GM19351 (cell line): ENCODE results near the gene LRRC4C.

Experiments used
- ATAC-seq: cut with Tn5 transposase; IDR thresholded peaks from one replicate; pipeline ENCODE4 v1.9.1; 2021; ENCODE audit warnings: mild to moderate bottlenecking, moderate library complexity; ENCODE audit not compliant: unreplicated experiment

Gene LRRC4C

DNA sequence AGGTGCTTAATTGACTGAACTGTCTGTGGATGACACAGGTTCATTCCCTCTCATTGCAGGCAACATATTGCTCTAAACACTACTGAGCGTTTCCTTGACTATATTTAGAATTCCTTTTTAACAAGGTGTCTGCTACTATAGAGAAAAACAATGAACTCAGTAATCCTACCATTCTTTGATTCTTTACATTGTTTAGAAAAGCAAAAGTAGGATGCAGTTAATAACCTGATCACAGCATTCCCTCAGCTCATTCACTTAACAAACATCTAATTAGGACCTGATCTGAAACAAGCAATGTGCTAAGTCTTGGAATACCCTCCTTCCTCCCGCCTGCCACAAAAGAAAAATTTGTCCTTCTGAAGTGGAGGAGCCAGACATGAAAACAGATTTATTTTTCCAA is 313.1 kb downstream of the LRRC4C start:
- no peak for ATAC-seq

DNA sequence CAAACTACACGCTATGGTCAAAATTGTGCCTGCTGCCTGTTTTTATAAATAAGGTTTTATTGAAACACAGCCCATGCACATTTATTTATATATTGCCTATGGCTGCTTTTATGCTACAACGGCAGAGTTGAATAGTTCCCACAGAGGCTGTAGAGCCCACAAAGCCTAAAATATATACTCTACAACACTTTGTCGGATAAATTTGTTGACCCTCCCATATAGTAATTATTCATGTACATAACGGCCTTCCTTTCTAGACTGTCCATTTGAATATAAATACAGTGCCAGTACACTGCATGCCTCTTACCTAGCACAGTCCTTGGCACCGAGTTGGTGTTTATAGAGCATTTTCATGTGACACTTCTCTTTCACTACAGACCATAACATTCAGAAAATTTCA is 314.0 kb downstream of the LRRC4C start:
- no peak for ATAC-seq

DNA sequence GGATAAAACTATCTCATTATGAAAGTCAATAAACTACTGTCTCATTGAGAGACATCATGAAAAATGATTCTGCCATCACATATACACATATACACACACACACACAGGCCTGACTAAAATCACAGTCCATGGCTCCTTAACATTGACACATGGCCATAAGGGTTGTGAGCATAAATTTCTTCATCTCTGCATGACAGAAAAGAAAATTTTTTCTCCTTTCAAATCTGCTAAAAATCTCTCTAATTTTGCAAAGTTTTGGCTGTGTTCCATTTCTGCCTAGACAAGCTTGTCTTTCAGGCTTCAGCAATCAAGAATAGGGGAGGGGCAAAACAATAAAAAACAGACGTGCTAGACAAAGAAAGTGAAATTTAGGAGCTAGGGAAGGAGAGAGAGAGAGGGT is 324.5 kb downstream of the LRRC4C start:
- ATAC-seq = no peak

DNA sequence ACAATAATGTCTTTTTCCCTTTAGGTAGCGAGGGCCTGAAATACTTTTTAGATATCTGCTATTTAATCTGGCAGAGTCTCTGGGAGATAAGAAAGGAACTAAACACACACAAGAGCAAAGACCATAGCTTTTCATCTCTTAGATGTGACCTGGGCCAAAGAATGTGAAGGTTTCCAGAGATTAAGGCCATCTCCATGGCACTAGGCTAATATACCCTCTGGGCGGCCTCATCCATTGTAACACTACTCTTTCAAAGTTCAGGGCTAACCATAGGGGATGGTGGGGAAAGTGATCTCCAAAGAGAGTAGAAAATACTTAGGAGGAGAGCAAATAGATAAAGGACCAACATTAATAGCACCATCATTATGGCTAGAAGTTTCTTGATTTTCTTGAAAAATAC is 326.4 kb downstream of the LRRC4C start:
- no peak for ATAC-seq

DNA sequence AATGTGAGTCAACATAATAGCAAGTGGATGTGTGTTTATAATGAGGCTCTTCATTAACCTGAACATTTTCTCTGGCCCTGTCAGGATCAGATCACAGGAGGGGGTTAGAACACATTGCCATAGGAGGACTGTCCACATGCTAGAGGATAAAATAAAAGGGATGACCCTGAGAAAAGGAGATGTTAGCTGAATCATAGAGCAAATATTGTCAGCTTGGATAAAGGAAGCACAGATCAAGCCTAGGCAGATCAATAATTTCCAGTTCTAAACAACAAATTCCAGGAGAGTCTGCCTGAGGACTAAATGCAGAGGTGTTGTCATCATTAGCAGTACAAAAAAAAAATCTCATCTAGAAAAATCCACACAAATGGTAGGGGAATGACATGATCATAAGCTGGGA is 337.9 kb downstream of the LRRC4C start:
- no peak for ATAC-seq

DNA sequence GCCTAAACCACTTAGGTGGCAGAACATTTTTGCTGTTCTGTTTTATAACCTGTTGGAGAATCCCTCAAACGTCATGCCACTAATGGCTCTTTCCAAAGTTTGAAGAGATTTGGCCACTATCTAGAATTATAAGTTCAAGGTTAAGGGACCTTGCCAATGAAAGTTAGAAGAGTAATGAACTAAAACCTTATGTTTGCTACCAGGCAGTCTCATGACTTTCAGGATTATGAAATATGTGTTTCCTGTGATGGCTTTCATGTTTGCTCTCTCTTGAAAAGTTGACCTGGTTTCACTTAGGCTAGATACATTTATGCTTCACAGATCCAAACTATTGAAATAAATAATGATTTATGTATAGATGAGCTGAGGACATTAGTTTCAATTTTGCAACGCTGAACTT is 340.0 kb downstream of the LRRC4C start:
- no peak for ATAC-seq

DNA sequence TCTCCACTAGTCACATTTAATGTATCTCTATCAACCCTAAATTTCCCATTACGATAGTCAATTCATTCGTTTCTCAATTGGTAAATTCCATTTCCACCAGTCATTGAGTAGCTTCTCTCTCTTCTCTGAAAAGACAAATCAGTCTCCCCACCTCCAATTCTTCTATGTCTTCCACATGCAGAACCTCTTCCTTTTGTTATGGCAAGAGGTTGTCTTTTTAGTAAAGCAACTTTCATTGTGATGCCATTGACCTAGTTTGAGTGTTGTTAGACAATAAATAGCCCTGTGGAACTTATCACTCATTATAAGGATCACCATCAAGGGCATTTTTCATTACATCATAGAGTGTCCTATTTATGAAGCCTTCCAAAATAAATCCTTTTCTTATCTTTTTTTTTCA is 340.9 kb downstream of the LRRC4C start:
- no peak for ATAC-seq

DNA sequence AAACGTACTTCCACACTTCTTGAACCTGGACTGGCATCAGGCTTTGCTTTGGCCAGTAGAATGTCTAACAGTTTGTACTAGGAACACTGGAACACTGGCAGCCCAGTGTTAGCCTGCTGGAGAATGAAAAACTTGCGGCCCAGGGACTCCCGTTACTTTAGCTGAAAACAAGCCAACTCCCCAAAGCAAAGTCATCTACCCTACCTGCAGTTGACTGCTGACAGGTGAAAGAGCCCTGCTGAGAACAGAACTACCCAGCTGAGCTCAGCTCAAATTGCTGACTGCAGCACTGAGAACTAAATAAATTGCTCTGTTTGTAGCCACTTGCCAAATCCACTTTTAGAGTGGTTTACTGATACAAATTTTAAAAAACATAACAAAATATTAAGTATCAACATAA is 342.5 kb downstream of the LRRC4C start:
- no peak for ATAC-seq

DNA sequence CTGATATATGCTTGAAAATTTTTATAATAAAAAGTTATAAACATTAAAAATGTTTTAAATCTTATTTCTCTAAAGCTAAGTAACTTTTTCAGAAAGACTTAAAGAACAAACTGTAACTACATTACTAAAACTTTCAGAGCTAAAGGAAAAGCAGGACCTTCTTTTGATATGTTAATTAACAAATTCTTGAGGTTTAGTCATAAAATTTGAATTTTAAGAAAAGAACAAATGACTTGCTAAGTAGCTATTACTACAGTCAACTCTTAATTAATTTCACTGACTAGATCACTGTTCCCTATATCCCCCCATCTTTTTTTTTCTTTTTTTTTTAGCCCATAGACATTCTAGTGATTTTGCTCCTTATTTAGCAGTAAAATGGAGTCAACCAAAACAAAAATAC is 344.4 kb downstream of the LRRC4C start:
- ATAC-seq = no peak

DNA sequence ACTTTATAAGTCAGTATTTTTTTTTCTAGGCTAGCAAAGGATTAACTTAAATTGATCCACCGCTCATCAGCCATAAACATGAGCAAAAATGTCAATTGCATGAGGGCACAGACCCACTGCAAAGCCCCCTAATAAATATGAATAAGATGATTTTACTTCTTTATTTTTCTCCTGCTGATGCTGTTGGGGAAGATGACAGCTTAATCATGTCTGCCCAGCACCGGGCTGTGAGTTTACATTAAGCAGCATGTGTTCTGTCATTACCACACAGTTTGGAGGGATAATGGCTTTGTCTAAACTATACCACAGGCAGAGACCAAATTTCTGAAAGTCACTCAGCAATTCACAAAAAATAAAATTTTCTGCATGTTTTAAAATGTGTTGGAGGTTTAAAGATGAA is 346.3 kb downstream of the LRRC4C start:
- ATAC-seq = no peak

DNA sequence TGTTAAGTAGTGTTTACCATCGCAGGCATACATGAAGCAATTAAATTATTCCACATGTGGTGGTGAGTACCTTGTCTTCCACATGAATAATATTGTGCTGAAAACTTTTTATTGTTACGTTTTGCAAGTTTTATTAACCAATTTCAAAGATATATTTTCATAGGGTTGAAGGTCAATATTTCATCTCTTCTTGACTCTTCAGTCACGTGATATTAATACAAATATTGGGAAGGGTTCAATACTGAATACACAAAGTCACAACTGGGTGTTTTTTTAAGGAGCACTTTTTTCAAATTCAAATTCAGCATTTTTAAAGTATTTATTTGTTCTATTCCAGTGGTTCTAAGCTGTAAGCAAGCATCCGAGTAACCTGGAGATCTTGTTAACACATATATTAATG is 348.9 kb downstream of the LRRC4C start:
- no peak for ATAC-seq

DNA sequence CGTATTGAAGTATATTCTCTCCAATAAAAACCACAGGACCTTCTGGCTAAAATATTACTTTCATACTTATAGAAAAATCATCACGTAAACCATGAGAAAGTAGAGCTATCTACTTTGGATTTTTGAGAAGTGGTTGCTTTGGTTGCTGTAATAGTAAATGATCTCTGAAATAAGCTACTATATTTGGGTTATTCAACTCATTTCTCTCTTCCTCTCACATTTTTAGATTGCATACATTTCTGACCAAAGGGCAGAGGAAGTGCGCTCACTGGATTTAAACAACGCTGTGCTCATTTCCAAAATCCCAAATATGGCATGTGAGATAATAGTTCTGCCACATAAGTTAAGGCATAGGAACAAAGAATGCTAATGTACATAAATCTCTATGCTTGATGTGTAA is 357.0 kb downstream of the LRRC4C start:
- no peak for ATAC-seq

DNA sequence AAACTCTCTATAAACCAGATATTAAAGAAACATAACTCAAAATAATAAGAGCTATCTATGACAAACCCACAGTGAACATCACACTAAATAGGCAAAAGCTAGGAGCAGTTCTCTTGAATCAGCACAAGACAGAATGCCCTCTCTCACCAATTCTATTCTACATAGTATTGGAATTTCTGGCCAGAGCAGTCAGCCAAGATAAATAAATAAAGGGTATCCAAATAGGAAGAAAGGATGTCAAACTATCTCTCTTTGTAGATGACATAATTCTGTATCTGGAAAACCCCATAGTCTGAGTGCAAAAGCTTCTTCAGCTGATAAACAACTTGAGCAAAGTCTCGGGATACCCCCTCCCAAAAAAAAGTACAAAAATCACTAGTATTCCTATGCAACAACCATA is 359.8 kb downstream of the LRRC4C start:
- no peak for ATAC-seq

DNA sequence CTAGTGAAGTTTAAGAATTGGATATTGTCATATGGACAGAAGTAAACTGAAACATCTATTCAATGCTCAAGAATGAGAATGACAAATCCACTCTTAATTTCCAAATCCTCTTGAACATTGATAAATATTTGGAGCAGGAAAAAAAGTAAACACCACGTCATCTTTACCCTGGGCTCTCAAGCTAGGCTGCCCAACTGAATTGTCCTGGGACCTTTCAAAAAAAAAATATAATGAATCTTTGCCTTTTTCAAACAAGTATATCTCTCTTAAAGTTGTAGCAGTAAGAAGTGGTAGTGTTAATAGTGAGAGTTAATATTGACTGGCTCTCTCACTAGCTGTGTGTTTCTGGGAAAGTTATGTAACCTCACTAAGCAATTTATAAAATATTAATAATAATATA is 374.3 kb downstream of the LRRC4C start:
- no peak for ATAC-seq

DNA sequence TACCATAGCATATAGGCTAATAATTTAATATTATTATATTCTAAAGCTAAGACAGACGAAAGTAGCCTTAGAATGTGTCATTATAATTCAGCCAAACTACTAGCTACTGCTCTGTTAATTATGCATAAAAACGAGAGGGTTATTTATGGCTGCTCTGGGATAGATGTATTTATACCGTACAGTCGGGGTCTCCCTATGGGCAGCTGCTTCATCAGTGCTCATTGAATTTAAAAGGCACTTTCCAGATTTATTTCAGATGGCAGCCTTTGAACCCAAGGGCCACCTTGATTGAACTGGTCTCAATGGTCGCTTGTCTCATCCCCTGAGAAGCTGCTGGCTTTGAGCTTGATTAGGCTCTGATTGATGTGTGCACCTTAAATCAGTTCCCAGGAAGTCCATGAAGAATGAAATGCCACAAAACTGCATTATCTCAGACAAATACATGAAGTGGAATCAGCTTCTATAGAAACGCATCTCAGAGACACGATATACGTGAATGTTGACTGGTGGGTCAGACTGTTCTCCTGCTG is 377.6 kb downstream of the LRRC4C start:
- ATAC-seq = no peak

DNA sequence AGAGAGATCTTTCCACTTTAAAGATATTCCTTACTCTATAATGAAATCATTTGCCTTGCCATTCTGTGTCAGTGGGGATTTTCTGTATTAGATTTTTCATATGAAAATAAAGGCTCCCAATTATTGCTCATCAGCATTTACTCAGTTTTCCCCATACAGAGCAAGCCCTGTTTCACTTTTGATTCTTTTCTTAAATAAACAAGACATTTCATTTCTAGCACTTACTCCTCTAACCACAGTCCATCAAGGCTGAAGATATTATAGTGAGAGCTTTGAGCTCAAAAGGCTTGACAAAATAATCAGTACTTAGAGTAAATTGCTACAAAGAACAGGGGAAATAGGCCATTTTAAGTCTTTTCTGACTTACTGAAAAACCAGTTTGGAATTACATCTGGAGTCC is 385.1 kb downstream of the LRRC4C start:
- ATAC-seq = no peak

DNA sequence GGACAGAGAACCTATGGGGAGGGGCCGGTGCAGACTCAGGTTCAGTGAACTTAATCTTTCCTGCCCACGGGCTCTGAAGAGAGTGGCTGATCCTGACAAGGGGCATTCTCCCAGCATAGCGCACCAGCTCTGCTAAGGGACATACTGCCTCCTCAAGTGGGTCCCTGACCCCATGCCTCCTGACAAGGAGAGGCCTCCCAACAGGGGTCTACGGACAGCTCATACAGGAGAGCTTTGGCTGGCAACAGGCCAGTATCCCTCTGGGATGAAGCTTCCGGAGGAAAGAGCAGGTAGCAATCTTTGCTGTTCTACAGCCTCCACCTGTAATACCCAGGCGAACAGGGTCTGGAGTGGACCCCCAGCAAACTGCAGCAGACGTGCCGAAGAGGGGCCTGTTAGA is 394.0 kb downstream of the LRRC4C start:
- no peak for ATAC-seq

DNA sequence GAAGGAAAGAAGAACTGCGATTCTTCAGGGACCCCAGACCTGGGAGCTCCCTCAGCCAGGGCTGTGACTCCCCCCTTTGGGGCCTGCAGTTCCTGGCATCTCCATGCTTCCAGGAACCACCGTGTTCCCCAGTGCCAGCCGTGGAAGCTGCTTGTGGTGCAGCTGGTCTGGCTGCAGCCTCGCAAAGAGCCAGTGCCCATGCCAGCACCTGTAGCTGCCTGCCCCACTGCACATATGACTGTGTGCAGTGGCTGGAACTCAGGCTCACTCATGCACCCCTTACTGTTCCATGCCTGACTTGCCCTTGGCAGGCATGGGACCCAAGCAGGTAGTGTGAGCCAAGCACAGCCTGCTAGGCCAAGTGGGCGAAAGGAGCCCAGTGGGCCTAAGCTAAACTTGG is 401.3 kb downstream of the LRRC4C start:
- ATAC-seq = no peak

DNA sequence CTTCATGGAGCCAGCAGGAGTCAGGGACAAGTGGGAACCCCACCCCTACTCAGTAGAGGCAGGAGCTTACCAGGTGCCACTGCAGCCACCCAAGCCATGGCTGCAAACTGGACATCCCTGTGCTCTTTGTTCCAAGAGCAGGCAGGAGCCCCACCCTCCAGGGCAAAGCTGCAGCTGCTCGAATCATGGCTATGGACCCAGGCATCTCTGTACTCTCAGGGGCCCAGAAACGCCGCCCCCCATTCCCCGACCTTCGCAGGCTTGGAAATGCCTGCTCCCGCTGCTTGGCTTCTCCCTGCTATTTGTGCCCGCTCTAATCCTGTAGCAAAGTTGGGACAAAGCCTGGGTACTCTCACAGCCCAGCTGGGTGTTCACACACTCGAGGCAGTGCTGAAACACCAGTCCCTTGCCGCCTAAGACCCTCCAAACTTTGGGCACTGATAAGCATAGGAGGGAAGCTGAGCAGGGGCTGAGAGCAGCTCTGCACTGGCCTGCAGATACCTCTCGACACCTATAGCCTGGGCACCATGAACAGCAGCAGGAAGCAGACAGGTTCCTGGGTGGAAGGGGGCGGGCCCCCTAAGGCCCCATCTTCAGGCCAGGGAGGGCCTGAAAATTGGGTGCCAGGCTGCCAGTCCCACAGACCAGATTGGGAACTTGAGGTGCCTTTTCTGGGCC is 402.4 kb downstream of the LRRC4C start:
- no peak for ATAC-seq

DNA sequence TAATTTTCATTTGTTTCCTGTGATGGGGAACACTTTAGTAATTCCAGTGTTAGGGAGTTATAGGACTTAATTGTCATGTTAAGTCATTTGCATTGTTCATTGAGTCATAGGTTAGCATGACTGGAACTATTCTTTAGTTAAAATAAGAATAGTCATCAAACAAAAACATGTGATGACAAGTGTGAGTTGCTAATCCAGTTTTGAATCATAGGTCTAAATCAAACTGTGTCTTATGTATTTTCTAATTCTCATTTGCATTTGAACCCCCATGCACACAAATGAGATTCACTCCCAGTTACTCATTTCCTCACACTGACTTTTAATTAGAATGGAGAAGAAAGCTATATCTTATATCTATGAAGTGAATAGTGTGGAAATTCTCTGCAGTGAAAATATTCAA is 405.6 kb downstream of the LRRC4C start:
- no peak for ATAC-seq

DNA sequence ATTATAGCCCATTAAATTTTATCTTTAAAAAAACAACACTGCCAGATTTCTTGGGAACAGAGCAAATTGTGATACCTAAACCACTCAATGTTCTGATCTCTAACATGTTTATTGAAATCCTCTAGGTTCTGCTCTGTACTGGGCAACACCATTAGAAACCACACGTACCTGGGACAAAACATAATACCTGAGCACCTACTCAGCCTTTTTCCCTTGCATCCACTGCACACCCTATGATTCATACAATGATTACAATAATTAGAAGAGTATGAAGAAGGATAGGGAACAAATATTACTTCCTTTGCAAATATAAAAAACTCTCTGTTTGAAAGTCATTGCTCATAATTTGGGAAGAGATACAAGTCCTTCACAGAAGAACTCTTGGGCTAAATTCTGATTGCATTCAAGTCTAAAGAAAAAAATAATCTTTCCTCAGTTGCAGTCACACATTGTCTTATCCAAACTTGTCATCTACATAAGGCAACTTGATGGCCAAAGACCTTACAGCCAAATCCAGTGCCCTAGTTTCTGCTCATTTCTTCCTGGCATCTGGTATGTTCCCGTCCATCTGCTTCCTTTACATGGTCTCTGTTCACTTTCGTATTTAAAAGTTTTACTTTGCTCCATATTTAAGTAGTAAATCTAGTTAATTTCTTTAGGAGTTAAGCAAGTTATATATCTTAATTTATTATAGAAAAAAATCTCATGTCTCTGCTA is 407.4 kb downstream of the LRRC4C start:
- ATAC-seq = no peak

DNA sequence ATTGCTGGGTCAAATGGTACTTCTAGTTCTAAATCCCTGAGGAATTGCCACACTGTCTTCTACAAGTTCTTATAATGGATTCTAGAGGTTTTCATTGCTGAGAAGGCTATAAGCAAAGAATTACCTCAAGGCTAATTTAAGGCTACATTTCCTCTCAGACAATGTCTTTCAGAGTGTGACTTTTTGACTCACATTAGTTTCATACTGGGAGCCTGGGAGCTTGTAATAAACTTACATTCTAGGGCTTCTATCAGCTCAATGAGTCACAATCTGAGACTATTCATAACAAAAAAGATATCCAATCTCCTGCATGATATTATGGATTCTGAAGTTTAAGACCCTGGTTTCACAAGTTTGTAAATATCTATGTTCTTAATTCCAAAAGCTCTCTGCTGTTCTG is 408.7 kb downstream of the LRRC4C start:
- no peak for ATAC-seq

DNA sequence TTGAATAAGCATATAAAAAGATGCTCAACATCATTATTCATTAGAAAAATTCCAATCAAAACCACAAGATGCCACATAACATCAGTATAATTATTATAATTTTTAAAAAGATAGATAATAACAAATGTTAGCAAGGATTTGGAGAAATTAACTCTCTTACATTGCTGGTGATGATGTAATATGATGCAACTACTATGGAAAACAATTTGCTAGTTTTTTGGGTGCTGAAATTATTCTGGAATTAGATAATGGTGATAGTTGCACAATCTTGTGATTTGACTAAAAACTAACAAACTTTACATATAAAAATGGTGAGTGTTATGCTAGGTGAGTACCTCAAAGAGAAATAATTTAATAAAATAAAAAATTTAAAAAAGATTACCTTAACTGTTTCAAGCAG is 412.2 kb downstream of the LRRC4C start:
- ATAC-seq = no peak
